Femur (tissue), 1 donor: ENCODE measurements around the gene ZC3HAV1.
"Not testable (repeated sequence)": the region's sequence is repeated elsewhere in the genome, so short reads cannot be mapped to it uniquely, and the experiment has no call there.

Experiments used
- DNase-seq: peaks from one replicate; pipeline ENCODE4 v3.0.0-alpha.2; 2017

ZC3HAV1 gene

DNA sequence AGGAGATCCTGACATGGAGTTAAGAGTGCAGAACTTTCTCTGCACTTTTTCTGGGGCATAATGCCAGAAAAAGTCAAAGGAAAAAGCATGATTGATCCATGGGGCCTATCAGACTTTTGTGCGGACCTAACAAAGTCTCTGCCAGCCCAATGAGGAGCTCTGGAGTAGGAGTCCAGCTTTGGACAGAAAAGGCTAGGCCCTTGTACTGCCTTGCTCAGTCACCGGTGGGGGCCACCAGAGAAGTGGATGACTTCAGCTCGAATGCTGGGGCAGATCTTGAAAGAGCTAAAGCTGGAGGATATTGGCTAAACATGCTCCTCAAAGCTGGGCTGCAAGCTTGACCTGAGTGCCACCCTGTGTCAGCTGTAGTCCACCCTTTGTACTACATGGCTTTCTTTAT, 2.8 kb upstream of the ZC3HAV1 start:
- no peak for DNase-seq

DNA sequence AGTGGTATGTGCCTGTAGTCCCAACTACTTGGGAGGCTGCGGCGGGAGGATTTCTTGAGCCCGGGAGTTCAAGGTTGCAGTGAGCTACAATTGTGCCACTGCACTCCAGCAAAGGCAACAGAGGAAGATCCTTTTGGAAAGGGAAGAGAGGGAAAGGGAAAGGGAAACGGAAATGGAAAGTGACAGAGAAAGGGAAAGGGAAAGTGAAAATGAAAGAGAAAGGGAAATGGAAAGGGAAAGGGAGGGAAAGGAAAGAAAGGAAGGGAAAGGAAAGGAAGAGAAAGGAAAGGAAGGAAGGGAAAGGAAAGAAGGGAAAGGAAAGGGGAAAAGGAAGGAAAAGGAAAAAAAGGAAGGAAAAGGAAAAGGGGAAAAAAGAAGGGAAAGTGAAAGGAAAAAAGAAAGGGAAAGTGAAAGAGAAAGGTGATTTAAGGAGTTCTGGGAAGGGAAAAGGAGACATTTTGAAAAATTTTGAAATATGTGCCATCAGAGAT, 2.3 kb upstream of the ZC3HAV1 start:
- no peak for DNase-seq

DNA sequence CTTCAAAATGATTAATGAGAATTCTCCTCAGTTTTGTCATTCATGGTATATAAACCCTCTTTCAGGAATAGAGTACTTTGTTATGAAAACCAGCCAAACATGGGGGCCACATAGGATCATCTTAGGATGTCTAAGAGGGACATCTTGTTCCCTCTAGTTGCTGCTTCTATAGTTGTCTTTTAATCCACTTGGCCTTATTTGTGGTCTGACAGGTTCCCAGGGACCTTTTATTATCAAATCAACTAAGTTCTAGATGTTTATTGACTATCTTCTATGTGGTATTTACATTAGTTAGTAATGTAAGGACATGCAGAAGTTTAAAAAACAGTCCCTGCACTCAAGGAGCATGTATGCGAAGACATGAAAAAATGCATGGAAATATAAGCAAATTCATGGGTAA, 1.6 kb upstream of the ZC3HAV1 start:
- DNase-seq: no peak

DNA sequence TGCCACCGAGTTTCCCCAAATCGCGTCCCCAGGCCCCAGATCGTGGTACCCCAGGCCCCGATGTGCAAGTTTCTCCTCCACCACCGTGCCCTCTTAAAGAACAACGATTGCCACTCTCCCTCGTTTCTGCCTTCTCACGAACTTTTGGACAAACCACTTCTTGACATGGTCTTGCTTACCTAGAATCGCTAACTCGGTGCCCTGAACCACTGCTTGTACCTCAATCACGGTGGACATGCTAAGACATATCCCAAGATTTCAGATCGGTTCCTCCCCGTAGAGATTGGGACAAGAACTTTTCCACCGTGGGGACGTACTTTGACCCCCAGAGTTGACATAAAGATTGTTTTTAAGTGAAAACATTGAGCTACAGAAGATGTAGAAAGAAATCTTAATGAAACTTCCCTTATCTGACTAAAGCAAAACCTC, 477 bp upstream of the ZC3HAV1 start:
- DNase-seq: no peak

DNA sequence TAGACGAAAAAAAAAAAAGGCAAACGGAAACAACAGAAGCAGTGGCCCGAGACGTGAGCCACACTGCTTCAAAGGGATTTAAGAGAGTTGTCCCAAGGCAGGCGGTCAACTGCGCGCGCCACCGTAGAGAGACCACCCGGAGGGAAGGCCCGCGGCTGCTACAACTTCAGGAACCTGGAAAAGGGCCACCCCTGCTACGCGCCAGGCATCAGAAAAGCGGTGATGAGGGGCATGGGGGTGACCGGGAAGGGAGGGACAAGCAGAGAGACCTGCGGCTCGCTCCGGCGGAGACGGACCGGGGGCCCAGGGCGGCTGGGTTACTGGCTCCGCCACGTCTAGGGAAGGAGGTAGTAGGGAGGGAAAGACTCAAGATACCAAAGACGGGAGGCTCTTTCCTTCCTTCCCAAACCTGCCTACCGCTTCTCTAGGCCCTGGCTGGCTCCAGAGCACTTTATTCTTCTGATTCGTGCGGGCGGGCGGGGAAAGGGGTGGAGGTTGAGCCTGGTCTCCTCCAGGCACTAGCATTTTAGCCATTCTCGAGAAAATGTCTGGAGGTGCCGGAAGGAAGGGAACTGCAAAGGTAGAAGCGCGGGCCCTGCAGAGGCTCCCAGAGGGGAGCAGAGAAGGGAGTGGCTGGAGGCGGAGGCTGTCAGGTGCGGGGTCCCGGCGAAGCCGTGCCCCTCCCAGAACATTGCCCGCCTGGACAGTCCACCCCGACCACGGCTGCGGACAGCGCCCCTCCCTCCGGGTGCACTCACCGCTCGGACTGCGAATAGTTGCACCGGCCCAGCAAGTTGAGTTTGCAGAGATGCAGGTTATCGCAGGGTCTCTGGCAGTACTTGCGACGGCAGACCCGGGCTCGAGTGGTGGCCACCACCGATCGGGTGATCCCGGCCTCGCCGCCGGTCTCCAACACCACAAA, 993 bp downstream of the ZC3HAV1 start:
- peak; percentile 50 for DNase-seq

DNA sequence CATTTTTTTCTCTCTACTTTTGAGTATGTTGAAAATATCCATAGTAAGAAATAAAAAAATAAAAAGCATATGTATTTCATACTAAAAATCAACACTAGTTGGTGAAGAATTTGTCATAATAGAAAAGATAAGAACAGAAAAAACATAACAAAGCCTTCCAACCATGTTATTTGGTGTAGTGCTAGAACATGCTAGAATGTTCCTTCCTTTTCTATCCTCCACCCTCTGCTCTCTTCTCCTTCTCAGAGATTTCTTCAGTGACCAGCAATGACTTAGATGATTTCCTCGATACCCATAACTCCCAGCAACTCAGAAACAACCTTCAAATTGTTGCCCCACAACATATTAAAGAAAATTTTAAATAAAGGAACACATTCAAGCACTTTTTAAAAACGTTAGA, 2.6 kb downstream of the ZC3HAV1 start:
- no peak for DNase-seq

DNA sequence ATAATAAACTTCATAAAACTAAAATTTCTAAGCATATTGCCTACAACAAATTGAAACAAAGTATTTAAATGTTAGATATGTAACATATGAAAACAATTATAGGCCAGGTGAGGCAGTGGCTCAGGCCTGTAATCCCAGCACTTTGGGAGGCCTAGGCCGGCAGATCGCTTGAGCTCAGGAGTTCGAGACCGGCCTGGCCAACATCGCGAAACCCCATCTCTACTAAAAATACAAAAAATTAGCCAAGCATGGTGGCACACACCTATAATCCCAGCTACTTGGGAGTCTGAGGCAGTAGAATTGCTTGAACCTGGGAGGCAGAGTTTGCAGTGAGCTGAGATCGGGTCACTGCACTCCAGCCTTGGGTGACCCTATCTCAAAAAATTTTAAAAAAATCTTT, 3.3 kb downstream of the ZC3HAV1 start:
- DNase-seq: not testable (repeated sequence)

DNA sequence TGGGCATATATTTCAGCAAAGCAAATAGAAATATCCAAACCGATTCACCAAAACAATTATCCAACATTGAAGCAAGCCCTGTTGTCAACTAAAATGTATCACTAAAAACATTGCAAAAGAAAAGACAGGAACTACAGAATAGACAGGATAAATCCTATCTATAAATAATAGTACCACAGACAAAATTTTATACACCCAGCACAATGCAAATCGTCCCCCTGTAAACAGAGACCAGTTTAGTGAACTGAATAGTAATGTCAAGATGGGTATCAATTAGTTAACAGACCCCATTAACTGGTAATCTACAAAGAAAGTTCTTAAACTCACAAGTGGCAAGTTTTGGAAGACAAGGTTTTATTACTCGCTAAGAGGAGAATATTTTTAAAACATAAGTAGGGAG, 4.0 kb downstream of the ZC3HAV1 start:
- DNase-seq: no peak

DNA sequence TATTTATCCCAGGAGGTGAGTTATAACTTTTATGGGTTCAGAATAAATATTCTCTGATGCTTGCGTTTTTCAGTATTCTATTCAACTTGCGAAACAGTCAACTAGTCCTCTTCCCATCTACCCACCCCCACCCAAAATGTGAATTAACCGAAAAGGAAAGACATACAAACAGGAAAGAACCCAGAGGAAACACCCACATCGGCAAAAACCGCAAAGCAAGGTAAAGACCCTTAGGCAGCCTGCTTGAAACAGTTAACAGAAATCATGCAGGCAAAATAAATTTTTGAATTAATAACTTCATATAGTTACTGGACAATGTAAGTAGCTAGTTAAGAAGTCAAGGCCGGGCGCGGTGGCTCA, 5.4 kb downstream of the ZC3HAV1 start:
- DNase-seq: no peak

DNA sequence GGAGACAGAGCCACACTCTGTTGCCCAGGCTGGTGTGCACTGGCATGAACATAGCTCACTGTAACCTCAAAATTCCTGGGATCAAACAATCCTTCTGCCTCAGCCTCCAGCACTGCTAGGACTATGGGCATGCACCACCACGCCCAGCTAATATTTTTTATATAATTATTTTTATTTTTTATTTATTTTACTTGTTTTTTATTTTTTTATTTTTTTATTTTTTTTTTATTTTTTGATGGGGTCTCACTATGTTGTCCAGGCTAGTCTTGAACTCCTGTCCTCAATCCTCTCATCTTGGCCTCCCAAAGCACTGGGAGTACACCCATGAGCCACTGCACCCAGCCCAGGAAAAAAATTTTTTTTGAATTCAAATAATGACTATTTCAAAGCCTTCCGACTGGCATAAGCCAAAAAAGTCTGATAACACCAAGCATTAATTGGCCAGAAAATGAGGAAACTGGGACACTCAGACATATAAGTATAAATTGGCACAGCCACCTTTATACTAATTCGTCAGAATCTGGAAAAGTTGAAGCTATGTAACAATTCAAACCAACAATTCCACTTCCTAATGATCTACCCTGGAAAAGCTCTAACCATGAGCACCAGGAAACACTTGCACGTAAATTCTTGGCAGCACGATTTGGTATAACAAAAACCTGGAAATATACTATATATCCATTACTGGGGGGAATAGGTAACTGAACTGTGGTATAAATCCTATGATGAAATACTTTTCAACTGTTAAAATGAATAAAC, 6.3 kb downstream of the ZC3HAV1 start:
- no peak for DNase-seq

DNA sequence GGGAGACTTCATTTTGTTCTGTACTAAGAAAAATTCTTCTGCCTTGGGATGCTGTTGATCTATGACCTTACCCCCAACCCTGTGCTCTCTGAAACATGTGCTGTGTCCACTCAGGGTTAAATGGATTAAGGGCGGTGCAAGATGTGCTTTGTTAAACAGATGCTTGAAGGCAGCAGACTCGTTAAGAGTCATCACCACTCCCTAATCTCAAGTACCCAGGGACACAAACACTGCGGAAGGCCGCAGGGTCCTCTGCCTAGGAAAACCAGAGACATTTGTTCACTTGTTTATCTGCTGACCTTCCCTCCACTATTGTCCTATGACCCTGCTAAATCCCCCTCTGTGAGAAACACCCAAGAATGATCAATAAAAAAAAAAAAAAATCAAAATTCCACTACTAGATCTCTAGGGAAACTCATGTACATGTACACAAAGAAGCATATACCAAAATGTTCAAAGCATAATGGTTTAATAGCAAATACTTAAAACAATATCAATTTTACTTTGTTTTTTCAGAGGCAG, 7.8 kb downstream of the ZC3HAV1 start:
- not testable (repeated sequence) for DNase-seq

DNA sequence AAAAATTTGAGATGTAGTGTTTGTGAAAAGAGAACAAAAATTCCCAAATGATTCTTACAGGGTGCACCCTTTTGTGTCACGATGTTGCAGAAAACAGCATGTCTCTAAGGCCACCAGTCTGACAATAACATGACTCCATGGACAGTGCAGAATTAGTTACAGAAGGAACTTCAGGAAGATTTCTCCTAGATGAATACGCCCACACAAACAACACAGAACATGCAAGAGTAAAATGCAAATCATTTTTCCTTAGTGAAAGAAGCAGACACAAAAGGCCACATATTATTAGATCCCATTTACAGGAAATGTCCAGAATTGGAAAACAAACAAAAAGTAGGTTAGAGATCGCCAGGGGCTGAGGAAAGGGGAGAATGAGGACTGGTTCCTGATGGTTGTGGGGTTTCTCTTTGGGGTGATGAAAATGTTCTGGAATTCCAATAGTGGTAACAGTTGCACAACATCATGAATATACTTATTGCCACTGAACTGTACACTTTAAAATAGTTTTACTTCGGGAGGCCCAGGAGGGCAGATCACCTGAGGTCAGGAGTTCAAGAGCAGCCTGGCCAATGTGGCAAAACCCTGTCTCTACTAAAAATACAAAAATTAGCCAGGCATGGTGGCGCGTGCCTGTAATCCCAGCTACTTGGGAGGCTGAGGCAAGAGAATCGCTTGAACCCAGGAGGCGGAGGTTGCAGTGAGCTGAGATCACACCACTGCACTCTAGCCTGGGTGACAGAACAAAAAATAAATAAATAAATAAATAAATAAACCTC, 10.2 kb downstream of the ZC3HAV1 start:
- no peak for DNase-seq

DNA sequence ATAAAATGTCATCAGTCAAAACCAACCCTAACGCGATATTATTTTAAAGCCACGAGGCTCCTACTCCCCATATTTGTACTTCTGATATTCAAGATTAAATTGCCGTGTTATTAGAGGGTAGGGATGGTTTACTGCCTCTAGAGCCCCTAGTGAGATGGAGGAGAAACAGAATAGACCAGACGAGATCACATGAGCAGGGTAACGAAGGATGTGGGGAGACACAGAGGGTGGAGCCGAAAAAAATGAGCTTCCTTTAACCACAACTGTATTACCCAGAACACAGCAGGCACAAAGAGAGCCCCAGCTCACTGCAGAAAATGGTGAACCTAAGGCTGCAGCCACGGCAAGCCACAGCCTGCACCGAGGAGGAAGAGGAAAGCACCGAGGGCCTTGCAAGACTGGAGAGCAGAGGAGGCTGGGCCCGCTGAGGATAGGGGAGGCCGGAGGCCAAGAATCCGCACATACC, 14.3 kb downstream of the ZC3HAV1 start:
- peak; percentile 43 for DNase-seq

DNA sequence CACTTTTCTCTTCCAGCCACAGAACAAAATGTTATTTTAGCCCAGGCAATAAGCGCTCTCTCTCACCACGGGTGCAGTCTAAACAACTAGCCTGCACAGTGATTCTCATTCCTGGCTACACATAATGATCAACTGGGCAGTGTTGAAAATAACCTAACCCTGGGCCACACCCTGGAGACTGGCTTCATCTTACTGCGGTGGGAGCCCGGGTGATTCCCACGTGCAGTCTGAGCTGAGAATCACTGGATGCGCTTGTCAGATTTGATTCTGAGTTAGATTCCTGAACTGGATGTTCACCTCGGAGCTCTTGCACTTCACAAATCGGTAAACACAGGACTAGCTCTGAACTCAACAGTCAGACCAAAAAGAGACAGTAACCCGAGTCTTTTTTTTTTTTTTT, 14.9 kb downstream of the ZC3HAV1 start:
- peak; percentile 59 for DNase-seq

DNA sequence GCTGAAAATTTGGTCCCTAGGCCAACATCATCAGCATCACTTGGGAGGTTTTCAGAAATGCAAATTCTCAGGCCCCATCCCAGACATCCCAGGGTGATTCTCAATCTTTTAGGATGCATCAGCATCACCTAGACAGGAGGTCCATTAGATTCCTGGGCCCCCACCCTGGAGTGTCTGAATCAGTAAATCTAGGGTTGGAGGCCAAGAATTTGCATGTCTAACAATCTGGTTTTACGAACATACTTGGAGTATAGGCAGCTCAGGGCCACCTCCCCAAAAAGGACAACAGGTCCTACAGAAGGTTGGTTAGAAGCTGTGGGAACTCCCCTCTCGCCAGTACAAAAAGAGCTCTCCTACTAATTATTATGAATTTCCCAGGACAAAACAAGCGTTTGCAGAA, 15.5 kb downstream of the ZC3HAV1 start:
- no peak for DNase-seq

DNA sequence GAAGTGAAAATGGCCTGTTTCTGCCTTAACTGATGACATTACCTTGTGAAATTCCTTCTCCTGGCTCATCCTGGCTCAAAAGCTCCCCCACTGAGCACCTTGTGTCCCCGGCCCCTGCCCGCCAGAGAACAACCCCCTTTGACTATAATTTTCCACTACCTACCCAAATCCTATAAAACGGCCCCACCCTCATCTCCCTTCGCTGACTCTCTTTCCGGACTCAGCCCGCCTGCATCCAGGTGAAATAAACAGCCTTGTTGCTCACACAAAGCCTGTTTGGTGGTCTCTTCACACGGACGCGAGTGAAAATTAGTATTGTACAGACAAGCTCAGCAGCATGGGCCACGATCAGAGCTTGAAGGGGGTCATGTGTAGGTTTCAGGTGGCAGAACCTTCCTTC, 16.0 kb downstream of the ZC3HAV1 start:
- not testable (repeated sequence) for DNase-seq

DNA sequence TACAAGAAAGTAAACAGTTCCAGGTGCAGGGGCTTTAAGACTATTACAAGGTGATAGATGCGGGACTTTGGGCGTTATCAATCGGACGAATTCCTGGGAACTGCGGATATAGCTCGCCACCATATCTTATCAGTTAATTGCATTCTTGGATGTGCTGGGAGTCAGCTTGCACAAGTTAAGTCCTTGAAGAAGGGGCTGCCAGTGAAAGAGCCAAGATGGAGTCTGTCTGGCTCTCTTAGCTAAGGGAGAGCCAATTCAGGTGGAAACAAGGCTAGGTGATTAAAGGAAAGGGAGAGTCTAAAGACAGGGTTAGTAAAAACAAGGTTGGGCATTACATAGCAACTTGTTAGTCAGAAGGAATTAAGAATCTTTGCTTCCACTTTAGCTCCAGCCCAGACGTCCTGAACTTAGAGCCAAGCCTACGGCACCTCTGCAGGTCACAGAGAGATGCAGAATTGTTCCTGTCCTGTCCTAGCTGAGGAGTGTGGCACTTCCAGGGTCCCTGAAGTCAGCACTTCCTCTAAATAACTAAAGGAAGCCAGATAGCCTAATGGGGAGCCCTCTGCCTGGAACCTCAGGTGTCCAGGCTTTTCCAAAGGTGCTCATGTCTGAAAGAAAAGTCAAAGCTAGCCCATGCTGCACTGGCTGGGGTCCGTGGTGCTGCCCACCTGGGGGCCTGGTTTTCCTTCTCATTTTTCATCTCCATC, 17.3 kb downstream of the ZC3HAV1 start:
- DNase-seq: no peak

DNA sequence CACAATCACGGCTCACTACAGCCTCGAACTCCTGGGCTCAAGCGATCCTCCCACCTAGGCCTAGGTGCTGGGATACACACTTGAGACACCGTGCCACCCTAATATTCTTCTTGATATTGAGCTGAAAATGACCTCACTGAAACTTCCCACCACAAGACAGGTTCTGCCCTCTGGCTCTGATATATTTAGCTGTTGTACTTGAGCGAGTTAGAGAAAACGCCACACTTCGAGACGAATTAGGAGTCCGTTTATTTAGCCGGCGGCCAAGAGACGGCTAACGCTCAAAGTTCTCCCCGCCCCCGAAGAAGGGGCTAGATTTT, 17.9 kb downstream of the ZC3HAV1 start:
- no peak for DNase-seq

DNA sequence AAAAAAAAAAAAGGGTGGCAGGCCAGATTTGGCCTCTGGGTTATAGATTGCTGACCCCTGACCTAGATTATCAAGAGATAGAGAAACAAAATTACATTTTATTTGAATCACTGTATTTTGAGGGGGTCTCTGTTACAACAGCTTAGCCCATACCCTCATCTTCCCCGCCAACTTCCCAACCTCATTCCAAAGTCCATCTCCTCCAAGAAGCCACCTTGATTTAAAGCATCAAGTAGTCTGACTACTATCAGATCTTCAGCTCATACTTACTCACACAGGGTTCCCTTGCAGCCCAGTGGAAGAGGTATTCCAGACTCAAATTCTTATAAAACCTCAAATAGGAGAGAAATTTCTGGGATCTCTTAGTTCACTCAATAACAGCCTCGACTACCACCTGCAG, 20.4 kb downstream of the ZC3HAV1 start:
- no peak for DNase-seq

DNA sequence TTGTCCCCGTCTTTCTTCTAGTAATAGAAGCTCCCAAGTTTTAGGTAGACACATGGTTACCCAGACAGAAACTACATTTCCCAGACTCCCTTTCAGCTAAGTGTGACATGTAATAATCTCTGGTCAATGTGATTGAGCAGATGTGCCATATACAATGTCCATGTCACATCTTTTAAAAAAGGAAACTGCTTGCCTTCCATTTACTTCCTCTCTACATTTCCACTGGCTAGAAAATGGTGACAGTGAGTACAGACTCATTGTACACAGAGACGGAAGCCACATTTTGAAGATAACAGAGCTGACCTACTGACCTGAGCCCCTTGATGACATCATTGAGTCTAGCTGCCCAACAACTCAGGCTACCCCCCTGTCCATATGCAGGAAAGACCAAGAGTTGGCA, 21.3 kb downstream of the ZC3HAV1 start:
- no peak for DNase-seq

DNA sequence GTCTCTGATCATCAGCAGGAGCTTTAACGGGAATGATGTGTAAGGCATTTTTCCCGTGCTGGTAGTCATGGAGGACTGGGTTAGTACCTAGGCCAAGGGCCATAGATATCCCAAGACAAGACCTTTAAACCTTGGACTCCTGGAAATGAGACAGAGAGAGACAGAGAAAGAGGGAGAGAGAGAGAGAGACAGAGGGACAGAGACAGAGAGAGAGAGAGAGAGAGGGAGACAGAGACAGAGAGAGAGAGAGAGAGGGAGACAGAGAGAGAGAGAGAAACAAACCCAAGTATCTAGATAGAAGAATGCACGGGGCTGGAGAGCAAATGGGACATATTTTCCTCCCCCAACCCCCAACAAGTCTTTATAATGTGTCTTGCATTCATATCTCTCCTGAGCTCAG, 22.3 kb downstream of the ZC3HAV1 start:
- no peak for DNase-seq

DNA sequence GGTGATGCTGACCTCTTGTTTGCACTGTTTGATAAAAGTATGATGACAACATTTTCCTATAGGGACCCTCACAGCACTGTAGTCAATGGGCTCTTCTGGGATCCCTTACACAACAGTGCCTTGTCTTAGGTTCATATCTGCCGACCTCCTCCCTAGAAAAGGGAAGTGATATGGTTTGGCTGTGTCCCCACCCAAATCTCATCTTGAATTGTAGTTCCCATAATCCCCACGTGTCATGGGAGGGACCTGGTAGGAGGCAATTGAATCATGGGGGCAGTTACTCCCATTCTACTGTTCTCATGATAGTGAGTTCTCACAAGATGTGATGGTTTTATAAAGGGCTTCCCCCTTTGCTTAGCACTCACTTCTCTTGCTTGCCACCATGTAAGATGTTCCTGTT, 23.1 kb downstream of the ZC3HAV1 start:
- DNase-seq: no peak
